RPMI7951 (cell line): ENCODE results near the gene YTHDC2. TPM values are rescaled to one million over a fixed set of nuclear protein-coding genes. Genes with fewer than 3 reads are reported as not detected.
A peak's percentile ranks its signal among the peaks of the same experiment; 100 is the strongest.

Experiments used
- DNase-seq: peaks from one replicate; pipeline ENCODE4 v3.0.0-alpha.2; 2012; ENCODE audit warnings: low read depth
- total RNA-seq: library from RNA; depleted of rRNA; stranded (reverse); fragments of >200 nt; shearing (Covaris generic); gene quantifications from 2 replicates; pipeline ENCODE4 v1.2.3, GENCODE V29; 2014

Gene YTHDC2
- total RNA-seq, 1 experiment from 2014 or later, result 9.4 TPM

DNA sequence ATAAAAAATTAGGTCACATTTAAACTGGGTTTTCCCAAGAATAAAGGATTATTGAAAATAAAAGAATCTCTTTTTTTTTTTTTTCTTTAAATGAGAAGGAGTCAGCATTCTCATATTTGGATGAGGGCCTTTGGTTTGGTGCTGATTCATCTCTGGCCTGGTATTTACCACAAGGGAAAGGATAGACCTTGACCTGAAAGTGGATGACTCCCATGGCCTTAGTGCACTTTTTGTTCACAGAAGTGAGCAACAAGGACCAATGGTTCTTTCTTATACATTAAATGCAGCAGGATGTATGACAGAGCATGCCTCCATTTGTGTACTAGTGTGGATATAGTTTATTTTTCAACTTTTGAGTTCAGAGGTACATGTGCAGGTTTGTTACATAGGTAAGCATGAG is 6.9 kb downstream of the YTHDC2 start:
- DNase-seq, result peak; percentile 44

GRCh38 chr5:113520899-113521298 is 7.4 kb downstream of the YTHDC2 start:
- no peak for DNase-seq

DNA sequence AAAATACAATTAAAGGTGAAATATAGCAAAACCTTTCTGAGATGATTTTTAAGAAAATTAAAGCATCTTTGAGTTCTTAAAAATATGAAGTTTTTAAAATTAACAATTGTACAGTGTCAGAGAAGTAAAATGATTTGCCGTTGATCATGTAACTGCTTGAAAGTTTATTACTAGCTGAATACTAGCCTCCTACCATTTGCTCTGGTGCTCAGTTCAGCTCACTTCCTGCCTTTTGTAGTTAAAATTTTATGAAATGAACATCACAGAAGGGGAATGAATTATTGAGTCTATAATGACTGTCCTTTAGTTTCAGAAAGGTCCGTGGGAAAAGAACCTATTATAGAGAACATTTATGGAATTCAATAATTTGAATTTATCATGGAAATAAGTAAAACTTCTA is 9.7 kb downstream of the YTHDC2 start:
- no peak for DNase-seq

DNA sequence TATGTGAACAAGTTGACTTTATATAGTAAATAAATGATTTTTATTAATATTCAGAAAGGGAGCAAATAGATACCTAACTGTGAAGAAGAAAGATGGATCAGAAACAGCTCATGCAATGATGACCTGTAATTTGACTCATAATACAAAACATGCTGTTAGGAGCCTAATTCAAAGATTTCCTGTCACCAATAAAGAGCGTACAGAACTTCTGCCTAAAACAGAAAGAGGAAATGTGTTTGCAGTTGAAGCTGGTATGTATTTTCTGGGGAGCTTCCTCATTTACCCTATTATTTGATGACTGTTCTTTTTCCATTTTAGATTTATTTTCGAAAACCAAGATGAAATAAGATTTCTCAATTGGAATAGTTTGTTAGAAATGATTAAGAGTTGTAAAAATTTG is 11.4 kb downstream of the YTHDC2 start:
- no peak for DNase-seq

DNA sequence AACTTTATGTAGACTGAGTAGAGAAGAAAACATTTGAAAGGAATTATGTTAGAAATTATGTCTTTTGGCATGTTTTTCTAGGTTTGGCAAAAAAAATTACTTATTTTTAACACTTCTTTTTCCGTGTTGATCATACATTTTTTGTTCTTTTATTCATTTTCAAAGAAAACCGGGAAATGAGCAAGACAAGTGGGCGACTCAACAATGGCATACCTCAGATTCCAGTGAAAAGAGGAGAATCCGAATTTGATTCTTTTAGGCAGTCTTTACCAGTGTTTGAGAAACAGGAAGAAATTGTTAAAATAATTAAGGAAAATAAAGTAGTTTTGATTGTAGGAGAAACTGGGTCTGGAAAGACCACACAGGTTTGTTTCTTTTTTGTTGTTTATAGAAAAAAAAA is 12.9 kb downstream of the YTHDC2 start:
- no peak for DNase-seq

DNA sequence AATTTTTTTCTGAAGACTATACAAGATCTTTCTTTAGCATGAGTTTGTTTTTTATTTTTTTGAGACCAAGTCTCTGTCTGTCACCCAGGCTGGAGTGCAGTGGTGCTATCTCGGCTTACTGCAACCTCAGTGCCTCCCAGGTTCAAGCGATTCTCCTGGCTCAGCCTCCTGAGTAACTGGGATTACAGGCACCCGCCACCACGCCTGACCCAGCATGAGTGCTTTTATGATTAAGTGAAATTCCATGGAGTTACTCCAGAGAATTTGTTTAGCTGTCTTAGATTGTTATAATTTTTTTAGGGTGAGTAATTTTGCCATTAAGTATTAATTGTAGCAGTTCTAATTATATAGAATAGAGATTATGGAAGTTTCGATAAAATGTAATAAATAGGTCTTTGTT is 14.3 kb downstream of the YTHDC2 start:
- no peak for DNase-seq

- DNase-seq, result no peak
Measured at GRCh38 chr5:113531481-113532159, 18.1 kb downstream of the YTHDC2 start.

DNA sequence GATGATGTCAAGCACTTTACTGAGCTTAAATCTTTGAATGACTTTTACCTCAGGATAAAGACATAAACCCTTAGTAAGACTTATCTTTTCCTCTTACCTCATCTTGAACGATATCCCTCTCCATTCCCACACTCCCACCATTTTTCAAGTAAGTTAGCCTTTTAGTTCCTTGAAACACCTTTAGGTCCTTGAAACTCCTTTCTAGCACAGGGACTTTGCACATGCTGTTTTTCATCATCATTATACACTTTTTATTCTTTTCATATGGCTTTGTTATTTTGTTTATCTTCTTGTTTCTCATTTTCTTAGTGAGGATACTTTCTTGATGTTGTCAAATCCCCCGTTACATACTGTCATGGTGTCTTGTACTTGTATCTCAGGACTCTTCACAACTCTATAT is 24.8 kb downstream of the YTHDC2 start:
- DNase-seq, result no peak

DNA sequence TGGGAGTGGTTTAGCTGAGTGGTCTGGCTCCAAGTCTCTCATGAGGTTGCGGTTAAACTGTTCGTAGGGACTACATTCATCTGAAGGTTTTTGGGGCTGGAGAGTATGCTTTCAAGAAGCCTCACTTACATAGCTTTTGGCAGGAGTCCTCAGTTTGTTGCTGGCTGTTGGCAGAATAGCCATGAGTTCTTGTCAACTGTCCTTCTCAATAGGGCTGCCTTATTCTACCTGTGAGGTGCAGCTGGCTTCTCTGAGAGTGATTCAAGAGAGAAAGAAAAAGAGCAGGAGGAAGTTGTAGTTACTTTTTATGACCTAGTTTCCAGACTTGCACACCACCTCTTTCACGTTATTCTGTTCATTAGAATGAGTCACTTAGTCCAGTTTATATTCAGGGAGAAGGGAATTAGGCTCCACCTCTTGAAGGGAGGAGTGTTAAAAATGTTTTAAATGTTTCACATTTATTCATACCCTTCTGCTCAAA is 33.2 kb downstream of the YTHDC2 start:
- DNase-seq, result peak; percentile 26

DNA sequence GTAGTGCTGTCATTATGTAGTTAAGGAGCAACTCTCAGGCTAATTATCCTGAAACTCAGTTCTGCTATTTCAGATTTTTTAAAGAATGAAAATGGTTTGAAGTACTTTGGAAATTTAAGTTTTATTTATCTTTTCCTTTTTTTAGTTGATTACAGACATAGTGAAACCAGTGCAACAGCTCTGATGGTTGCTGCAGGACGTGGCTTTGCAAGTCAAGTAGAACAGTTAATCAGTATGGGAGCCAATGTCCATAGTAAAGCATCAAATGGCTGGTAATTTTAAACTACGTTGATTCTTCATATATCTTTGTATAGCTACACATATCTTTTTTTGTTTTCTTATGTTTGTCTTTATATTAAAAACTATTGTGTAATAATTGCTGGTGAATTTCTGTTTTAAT is 34.9 kb downstream of the YTHDC2 start:
- DNase-seq, result no peak

- no peak for DNase-seq
Measured at GRCh38 chr5:113552137-113552536, 38.6 kb downstream of the YTHDC2 start.

- DNase-seq, result no peak
Measured at GRCh38 chr5:113552620-113553019, 39.1 kb downstream of the YTHDC2 start.

GRCh38 chr5:113562828-113563400 is 49.4 kb downstream of the YTHDC2 start:
- DNase-seq, result no peak

GRCh38 chr5:113569396-113569795 is 55.9 kb downstream of the YTHDC2 start:
- DNase-seq, result no peak

GRCh38 chr5:113572716-113573115 is 59.2 kb downstream of the YTHDC2 start:
- DNase-seq, result no peak

DNA sequence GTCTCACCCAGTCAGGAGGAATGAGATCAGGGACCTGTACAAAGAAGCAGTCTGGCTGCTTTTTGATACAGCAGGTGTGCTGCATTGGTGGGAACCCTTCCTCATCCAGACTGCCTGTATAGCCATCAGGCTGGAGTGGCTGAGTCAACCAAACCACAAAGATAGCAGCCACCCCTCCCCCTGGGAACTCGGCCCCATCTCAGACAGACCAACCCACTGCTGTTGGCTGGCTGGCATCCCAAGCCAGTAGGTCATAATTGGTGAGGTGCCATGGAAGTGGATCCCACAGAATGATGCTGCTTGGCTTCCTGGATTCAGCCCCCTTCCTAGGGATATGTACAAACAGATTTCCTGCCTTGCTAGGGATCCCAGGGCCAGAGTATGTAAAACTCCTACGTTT is 60.9 kb downstream of the YTHDC2 start:
- peak; percentile 89 for DNase-seq

- DNase-seq, result no peak
Measured at GRCh38 chr5:113575074-113575473, 61.6 kb downstream of the YTHDC2 start.

DNA sequence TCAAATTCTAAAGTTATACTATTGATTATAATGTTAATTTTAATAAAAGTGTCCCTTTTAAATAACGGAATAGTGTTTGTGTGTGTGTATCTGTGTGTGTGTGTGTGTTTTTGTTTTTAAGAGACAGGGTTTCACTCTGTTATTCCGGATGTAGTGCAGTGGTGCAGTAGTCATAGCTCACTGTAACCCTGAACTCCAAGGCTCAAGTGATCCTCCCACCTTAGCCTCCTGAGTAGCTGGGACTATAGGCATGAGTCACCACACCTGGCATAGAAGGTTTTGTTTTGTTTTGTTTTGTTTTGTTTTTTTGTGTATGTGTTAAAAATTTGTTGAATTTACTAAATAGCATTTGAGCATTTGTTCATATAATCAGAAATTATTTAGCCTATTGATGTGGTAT is 64.6 kb downstream of the YTHDC2 start:
- DNase-seq, result no peak

DNA sequence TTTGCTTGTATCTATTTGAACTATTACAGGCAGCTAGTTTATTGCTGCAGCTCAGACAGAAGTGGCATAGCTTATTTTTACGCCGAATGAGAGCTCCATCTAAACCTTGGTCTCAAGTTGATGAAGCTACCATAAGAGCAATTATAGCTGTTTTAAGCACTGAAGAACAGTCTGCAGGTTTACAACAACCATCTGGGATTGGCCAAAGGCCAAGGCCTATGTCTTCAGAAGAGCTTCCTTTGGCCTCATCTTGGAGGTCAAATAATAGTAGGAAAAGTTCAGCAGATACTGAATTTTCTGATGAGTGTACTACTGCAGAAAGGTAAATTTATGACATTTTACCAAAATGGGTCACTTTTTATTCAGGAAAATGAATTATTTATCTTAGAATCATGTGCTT is 67.9 kb downstream of the YTHDC2 start:
- DNase-seq, result no peak

- no peak for DNase-seq
Measured at GRCh38 chr5:113598150-113598549, 84.7 kb downstream of the YTHDC2 start.

GRCh38 chr5:113598926-113599325 is 85.4 kb downstream of the YTHDC2 start:
- no peak for DNase-seq

DNA sequence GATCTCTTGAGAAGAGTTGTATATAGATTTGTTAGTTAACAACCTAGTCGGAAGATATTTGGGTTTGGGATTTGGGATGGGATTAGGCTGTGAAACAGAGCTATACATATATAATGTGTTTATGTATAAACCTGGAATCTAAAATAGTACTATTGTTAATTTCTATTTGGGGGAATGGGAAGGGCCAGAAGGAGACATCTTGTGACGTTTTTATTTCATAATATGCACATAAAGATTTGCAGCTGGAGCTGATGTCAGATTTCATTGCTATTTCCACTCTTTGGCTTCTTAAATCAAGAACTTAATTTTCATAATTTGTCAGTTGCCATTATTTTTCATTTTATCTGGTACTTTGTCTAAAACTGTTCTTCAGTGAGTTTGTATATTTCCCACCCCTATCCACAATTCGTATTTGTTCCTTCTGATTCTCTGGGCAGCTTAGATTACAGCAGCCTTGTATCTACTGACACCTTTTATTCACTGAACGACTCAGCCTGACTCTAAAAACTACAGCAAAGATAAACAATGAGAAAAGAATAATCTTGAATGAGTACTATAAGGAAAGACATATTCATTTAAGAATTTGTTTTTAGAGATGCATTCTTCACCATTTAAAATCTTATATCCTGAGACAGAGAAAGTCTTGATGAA is 86.9 kb downstream of the YTHDC2 start:
- DNase-seq, result no peak

GRCh38 chr5:113601423-113601822 is 87.9 kb downstream of the YTHDC2 start:
- no peak for DNase-seq
